ENCODE data around the gene NUTF2.

The NUTF2 gene

DNA sequence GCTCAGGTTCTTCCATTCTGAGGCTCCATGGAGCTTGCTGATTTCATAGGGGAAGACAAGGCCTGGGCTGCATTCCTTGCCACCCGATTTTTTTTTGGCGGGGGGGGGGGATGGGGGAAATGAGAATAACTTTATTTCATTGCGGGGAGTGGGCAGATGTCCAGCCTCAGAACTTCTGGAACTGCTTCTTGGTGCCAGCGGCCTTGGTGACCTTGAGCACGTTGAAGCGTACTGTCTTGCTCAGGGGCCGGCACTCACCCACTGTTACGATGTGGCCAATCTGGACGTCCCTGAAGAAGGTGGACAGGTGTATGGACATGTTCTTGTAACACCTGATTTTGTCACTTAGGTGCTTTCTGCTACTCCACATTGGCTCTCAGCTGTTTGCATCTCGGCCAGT lies 9.1 kb downstream of the NUTF2 start:
- WGBS (ENCODE audit: extremely low coverage, insufficient coverage, low lambda C conversion rate) = no CpG with 5 or more reads among the region's 10 CpGs
- no peak overlapping the region for H2BK15ac ChIP-seq (replicated peaks; ENCODE audit: low read depth)
- H2BK120ac ChIP-seq (ENCODE audit: low read depth, low read length) = no peak overlapping the region
- H2BK5ac ChIP-seq (ENCODE audit: low read length) = no peak overlapping the region
- H3K4ac ChIP-seq (ENCODE audit: low read depth, low read length) = no peak overlapping the region
- H3K4me2 ChIP-seq (ENCODE audit: low read length) = no peak overlapping the region
- H3K4me1 ChIP-seq (ENCODE audit: control insufficient read depth, low read depth, low read length) = peaks cover 3% of the 10 kb centered on the region
- peaks cover 84% of the 10 kb centered on the region for H3K79me2 ChIP-seq (ENCODE audit: control insufficient read depth, insufficient read depth, low read length)
- no peak overlapping the region for H3K9ac ChIP-seq (ENCODE audit: low read length)
- H2AK5ac ChIP-seq (ENCODE audit: low read length) = no peak overlapping the region
- no peak for DNase-seq
- no peak overlapping the region for H3K4me3 ChIP-seq (ENCODE audit: low read length)
- no peaks in the 10 kb centered on the region for H3K27me3 ChIP-seq (ENCODE audit: insufficient read depth, low read length, poor library complexity)
- no peak overlapping the region for H3K23ac ChIP-seq (ENCODE audit: low read length)
- no peak overlapping the region for H4K5ac ChIP-seq (ENCODE audit: low read length)
- H3K36me3 ChIP-seq (ENCODE audit: control insufficient read depth, insufficient read depth, low read length) = peaks cover 1% of the 10 kb centered on the region
- no peak overlapping the region for H4K8ac ChIP-seq (ENCODE audit: low read depth, low read length)
- H3K18ac ChIP-seq (ENCODE audit: low read length) = no peak overlapping the region
- H3K27ac ChIP-seq (ENCODE audit: low read depth, low read length) = no peak overlapping the region
- no peak overlapping the region for H3K56ac ChIP-seq (ENCODE audit: low read length)
- peaks cover 26% of the 10 kb centered on the region for H3K79me1 ChIP-seq (ENCODE audit: low read length)

DNA sequence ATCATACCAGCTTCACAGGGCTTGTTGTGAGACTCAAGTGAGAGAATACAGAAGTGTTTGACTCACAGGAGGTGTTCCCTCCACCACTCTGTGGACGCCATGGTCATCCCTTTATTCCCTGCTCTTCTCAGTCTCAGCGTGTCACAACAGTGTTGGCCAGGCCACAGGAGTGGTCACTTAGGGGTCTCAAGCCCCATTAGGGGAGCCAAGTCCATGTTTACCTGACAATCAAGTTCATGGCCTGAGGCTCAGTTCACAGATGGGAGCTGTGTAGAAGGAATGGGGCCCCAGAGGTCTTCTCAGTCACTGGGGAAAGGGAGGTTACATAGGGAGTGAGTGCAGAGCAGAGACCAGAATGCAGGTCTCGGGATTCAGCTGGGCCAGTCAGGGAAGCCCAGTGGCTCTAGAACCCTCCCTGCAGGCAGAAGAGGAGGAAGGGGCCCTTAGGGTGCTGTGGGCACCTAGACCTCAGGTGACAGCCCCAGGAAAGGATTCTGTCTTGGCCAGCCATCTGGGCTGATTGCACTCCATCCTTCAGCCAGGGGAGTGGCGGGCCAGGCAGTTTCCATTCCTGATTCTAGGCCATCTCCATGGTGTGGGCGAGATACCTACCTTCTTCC lies 10.3 kb downstream of the NUTF2 start:
- H3K4ac ChIP-seq (ENCODE audit: low read depth, low read length) = no peak overlapping the region
- H3K4me2 ChIP-seq (ENCODE audit: low read length) = no peak overlapping the region
- DNase-seq = no peak
- peaks cover 36% of the 10 kb centered on the region for H3K79me1 ChIP-seq (ENCODE audit: low read length)
- no peak overlapping the region for H2BK5ac ChIP-seq (ENCODE audit: low read length)
- no peak overlapping the region for H2BK120ac ChIP-seq (ENCODE audit: low read depth, low read length)
- no peak overlapping the region for H3K9ac ChIP-seq (ENCODE audit: low read length)
- no peak overlapping the region for H2BK15ac ChIP-seq (replicated peaks; ENCODE audit: low read depth)
- no peak overlapping the region for H3K4me3 ChIP-seq (ENCODE audit: low read length)
- no peak overlapping the region for H3K56ac ChIP-seq (ENCODE audit: low read length)
- H2AK5ac ChIP-seq (ENCODE audit: low read length) = no peak overlapping the region
- no peaks in the 10 kb centered on the region for H3K27me3 ChIP-seq (ENCODE audit: insufficient read depth, low read length, poor library complexity)
- H3K27ac ChIP-seq (ENCODE audit: low read depth, low read length) = no peak overlapping the region
- peaks cover 1% of the 10 kb centered on the region for H3K36me3 ChIP-seq (ENCODE audit: control insufficient read depth, insufficient read depth, low read length)
- no peak overlapping the region for H4K8ac ChIP-seq (ENCODE audit: low read depth, low read length)
- no peak overlapping the region for H3K23ac ChIP-seq (ENCODE audit: low read length)
- WGBS (ENCODE audit: extremely low coverage, insufficient coverage, low lambda C conversion rate) = no CpG with 5 or more reads among the region's 5 CpGs
- peaks cover 3% of the 10 kb centered on the region for H3K4me1 ChIP-seq (ENCODE audit: control insufficient read depth, low read depth, low read length)
- H4K5ac ChIP-seq (ENCODE audit: low read length) = no peak overlapping the region
- H3K18ac ChIP-seq (ENCODE audit: low read length) = no peak overlapping the region
- H3K79me2 ChIP-seq (ENCODE audit: control insufficient read depth, insufficient read depth, low read length) = peaks cover 87% of the 10 kb centered on the region

DNA sequence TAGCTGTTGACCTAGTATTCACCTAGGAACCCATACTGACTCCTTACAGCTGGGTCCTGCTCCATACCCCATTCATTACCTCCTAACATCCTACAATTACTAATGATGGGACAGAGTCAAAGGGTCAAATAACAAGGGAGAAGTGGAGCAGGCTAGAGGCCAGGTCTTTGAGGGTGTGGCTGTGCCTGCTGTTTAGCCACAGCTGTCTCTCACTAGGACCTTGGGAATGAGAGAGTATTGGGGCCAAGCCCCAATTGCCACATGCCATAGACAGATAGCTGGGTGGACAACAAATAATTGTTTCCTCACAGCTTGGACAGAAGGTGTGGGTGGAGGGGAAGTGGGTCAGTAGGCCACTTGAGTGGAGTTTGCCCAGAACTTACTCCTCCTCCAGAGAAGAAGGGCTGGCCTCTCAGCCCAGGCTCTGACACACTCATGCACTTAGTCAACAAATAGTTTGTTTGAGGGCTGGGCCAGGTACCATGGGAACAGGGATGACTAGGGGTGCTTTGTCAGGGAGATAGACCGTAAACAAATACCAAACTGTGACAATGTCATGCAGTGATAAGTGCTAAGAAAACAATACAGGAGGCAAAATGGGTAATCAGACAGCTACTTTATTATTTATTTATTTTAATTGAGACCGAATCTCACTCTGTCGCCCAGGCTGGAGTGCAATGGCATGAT lies 11.0 kb downstream of the NUTF2 start:
- H3K4me2 ChIP-seq (ENCODE audit: low read length) = no peak overlapping the region
- H3K23ac ChIP-seq (ENCODE audit: low read length) = no peak overlapping the region
- no peak overlapping the region for H4K5ac ChIP-seq (ENCODE audit: low read length)
- H3K56ac ChIP-seq (ENCODE audit: low read length) = no peak overlapping the region
- peaks cover 40% of the 10 kb centered on the region for H3K79me1 ChIP-seq (ENCODE audit: low read length)
- no peak overlapping the region for H2AK5ac ChIP-seq (ENCODE audit: low read length)
- no peak overlapping the region for H3K4me3 ChIP-seq (ENCODE audit: low read length)
- H3K79me2 ChIP-seq (ENCODE audit: control insufficient read depth, insufficient read depth, low read length) = peaks cover 90% of the 10 kb centered on the region
- H4K8ac ChIP-seq (ENCODE audit: low read depth, low read length) = no peak overlapping the region
- no peaks in the 10 kb centered on the region for H3K27me3 ChIP-seq (ENCODE audit: insufficient read depth, low read length, poor library complexity)
- H3K18ac ChIP-seq (ENCODE audit: low read length) = no peak overlapping the region
- no peak overlapping the region for H2BK120ac ChIP-seq (ENCODE audit: low read depth, low read length)
- no peak overlapping the region for H2BK5ac ChIP-seq (ENCODE audit: low read length)
- peak overlapping the region; percentile 22 for H3K27ac ChIP-seq (ENCODE audit: low read depth, low read length)
- H3K9ac ChIP-seq (ENCODE audit: low read length) = no peak overlapping the region
- peak; percentile 96 for DNase-seq
- WGBS (ENCODE audit: extremely low coverage, insufficient coverage, low lambda C conversion rate) = no CpG with 5 or more reads among the region's 3 CpGs
- H3K4ac ChIP-seq (ENCODE audit: low read depth, low read length) = no peak overlapping the region
- no peak overlapping the region for H2BK15ac ChIP-seq (replicated peaks; ENCODE audit: low read depth)
- H3K4me1 ChIP-seq (ENCODE audit: control insufficient read depth, low read depth, low read length) = peaks cover 3% of the 10 kb centered on the region
- peaks cover 1% of the 10 kb centered on the region for H3K36me3 ChIP-seq (ENCODE audit: control insufficient read depth, insufficient read depth, low read length)

DNA sequence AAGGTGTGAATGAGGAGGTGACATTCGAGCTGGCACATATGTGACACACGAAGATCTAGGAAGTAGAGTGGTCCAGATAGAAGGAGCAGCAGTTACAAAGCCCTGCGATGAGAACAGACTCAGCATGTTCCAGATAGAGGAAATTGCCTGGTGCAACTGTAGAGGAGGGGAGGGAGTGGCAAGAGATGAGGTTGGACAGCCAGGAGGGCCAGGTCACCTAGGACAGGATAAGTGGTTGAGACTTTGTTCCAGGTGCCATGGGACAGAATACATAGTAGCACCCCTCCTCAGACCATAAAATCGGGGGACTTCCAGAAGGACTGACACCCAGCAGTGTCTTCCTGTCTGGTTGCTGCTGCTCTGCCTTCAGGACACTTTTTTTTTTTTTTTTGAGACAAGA lies 11.8 kb downstream of the NUTF2 start:
- Histone ChIP-seq H3K27ac (ENCODE audit: low read depth, low read length) (no peak overlapping the region), H4K8ac (ENCODE audit: low read depth, low read length) (no peak overlapping the region), H3K23ac (ENCODE audit: low read length) (no peak overlapping the region), H3K18ac (ENCODE audit: low read length) (no peak overlapping the region), H3K27me3 (ENCODE audit: insufficient read depth, low read length, poor library complexity) (no peaks in the 10 kb centered on the region), H3K79me1 (ENCODE audit: low read length) (peaks cover 45% of the 10 kb centered on the region), H2BK120ac (ENCODE audit: low read depth, low read length) (no peak overlapping the region), H2BK5ac (ENCODE audit: low read length) (no peak overlapping the region), H3K4ac (ENCODE audit: low read depth, low read length) (no peak overlapping the region), H2AK5ac (ENCODE audit: low read length) (no peak overlapping the region), H4K5ac (ENCODE audit: low read length) (no peak overlapping the region), H3K4me3 (ENCODE audit: low read length) (no peak overlapping the region), H3K9ac (ENCODE audit: low read length) (no peak overlapping the region), H3K36me3 (ENCODE audit: control insufficient read depth, insufficient read depth, low read length) (peaks cover 1% of the 10 kb centered on the region), H2BK15ac (replicated peaks; ENCODE audit: low read depth) (no peak overlapping the region), H3K4me2 (ENCODE audit: low read length) (no peak overlapping the region), H3K79me2 (ENCODE audit: control insufficient read depth, insufficient read depth, low read length) (peaks cover 92% of the 10 kb centered on the region), H3K4me1 (ENCODE audit: control insufficient read depth, low read depth, low read length) (peaks cover 3% of the 10 kb centered on the region), H3K56ac (ENCODE audit: low read length) (no peak overlapping the region)
- WGBS (ENCODE audit: extremely low coverage, insufficient coverage, low lambda C conversion rate) = no CpG with 5 or more reads among the region's 4 CpGs
- DNase-seq = no peak

DNA sequence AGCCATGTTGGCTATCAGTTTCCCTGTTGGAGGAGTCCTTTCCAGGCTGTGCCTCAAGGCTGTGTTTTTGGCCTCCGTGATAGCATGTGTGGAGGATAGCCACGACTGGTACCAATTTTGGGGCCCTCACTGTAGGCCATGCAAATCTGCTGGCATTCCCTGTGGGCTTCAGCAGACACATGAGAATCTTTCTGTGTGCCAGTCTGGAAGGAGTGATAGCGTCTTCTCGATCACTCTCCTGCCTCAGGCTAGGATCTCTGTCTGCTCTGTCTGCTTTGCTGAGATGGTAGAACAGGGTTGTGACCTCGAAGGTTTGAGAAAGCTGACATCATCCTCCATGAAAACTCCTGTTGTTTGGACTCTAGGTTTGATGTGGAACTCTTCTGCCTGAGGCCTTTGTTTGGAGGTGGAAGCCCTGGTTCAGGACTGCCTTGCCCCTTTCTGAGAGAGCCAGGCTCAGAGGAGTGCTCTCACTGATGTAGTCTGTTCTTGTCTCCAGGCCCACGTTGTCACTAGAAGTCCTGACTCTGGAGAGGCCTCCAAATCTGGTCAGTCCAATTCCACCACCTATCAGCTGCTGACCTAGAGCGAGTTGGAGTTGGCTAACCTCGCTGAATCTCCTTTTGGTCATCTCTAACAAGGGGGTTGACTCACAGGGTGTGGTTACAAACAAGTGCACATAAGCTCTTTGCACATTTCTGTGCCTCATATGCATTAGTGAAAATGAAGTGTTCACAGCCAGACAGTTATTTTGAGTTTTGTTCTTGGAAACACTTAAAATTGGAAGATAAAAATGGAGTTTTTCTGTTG lies 14.1 kb downstream of the NUTF2 start:
- Histone ChIP-seq H3K23ac (ENCODE audit: low read length) (no peak overlapping the region), H2BK120ac (ENCODE audit: low read depth, low read length) (no peak overlapping the region), H4K8ac (ENCODE audit: low read depth, low read length) (no peak overlapping the region), H2BK5ac (ENCODE audit: low read length) (no peak overlapping the region), H3K36me3 (ENCODE audit: control insufficient read depth, insufficient read depth, low read length) (peaks cover 1% of the 10 kb centered on the region), H3K56ac (ENCODE audit: low read length) (peak overlapping the region; percentile 36), H3K4me2 (ENCODE audit: low read length) (no peak overlapping the region), H2BK15ac (replicated peaks; ENCODE audit: low read depth) (no peak overlapping the region), H4K5ac (ENCODE audit: low read length) (no peak overlapping the region), H3K27ac (ENCODE audit: low read depth, low read length) (no peak overlapping the region), H3K27me3 (ENCODE audit: insufficient read depth, low read length, poor library complexity) (no peaks in the 10 kb centered on the region), H3K4me3 (ENCODE audit: low read length) (no peak overlapping the region), H2AK5ac (ENCODE audit: low read length) (no peak overlapping the region), H3K4me1 (ENCODE audit: control insufficient read depth, low read depth, low read length) (peaks cover 3% of the 10 kb centered on the region), H3K18ac (ENCODE audit: low read length) (no peak overlapping the region), H3K4ac (ENCODE audit: low read depth, low read length) (no peak overlapping the region), H3K9ac (ENCODE audit: low read length) (no peak overlapping the region), H3K79me2 (ENCODE audit: control insufficient read depth, insufficient read depth, low read length) (peaks cover 79% of the 10 kb centered on the region), H3K79me1 (ENCODE audit: low read length) (peaks cover 52% of the 10 kb centered on the region)
- DNase-seq = no peak
- WGBS (ENCODE audit: extremely low coverage, insufficient coverage, low lambda C conversion rate) = no CpG with 5 or more reads among the region's 8 CpGs
